GM19395 (cell line): ENCODE data around the gene CAVIN1.
"Not testable (repeated sequence)": the region's sequence is repeated elsewhere in the genome, so short reads cannot be mapped to it uniquely, and the experiment has no call there.

Experiments used
- ATAC-seq: cut with Tn5 transposase; IDR thresholded peaks from one replicate; pipeline ENCODE4 v1.9.1; 2021; ENCODE audit warnings: mild to moderate bottlenecking, moderate library complexity; ENCODE audit not compliant: unreplicated experiment

The CAVIN1 gene

GRCh38 chr17:42436391-42436790, 13.3 kb upstream of the CAVIN1 start:
- no peak for ATAC-seq

- ATAC-seq, result no peak
Measured at GRCh38 chr17:42431758-42432161, 8.7 kb upstream of the CAVIN1 start.

GRCh38 chr17:42429726-42430447, 6.8 kb upstream of the CAVIN1 start:
- no peak for ATAC-seq

- ATAC-seq, result no peak
Measured at GRCh38 chr17:42428141-42428944, 5.3 kb upstream of the CAVIN1 start.

- no peak for ATAC-seq
Measured at GRCh38 chr17:42424991-42425610, 2.0 kb upstream of the CAVIN1 start.

GRCh38 chr17:42423766-42424165, 710 bp upstream of the CAVIN1 start:
- ATAC-seq, result no peak

- no peak for ATAC-seq
Measured at GRCh38 chr17:42422412-42422957, 571 bp downstream of the CAVIN1 start.

- no peak for ATAC-seq
Measured at GRCh38 chr17:42421507-42422338, 1.3 kb downstream of the CAVIN1 start.

GRCh38 chr17:42421136-42421506, 1.9 kb downstream of the CAVIN1 start:
- no peak for ATAC-seq

GRCh38 chr17:42417981-42418380, 5.1 kb downstream of the CAVIN1 start:
- ATAC-seq, result not testable (repeated sequence)

- no peak for ATAC-seq
Measured at GRCh38 chr17:42414704-42415409, 8.2 kb downstream of the CAVIN1 start.

- ATAC-seq, result no peak
Measured at GRCh38 chr17:42413464-42414040, 9.5 kb downstream of the CAVIN1 start.

GRCh38 chr17:42411905-42412679, 11.0 kb downstream of the CAVIN1 start:
- no peak for ATAC-seq

GRCh38 chr17:42411361-42411760, 11.7 kb downstream of the CAVIN1 start:
- ATAC-seq, result no peak

- ATAC-seq, result no peak
Measured at GRCh38 chr17:42410319-42410685, 12.8 kb downstream of the CAVIN1 start.

- ATAC-seq, result no peak
Measured at GRCh38 chr17:42409523-42410318, 13.3 kb downstream of the CAVIN1 start.

- ATAC-seq, result no peak
Measured at GRCh38 chr17:42408061-42408460, 15.0 kb downstream of the CAVIN1 start.

- no peak for ATAC-seq
Measured at GRCh38 chr17:42407289-42407836, 15.7 kb downstream of the CAVIN1 start.
